KMS-11 (cell line): ENCODE results near the gene MYO3B.

ENCODE experiments used
- H2AFZ ChIP-seq: fragments of 200-600 bp; sonication (generic); 2 replicates; pipeline ENCODE4 v1.6.1; 2016; ENCODE audit warnings: antibody characterized with exemption, mixed run types, low read depth
- H3K27ac ChIP-seq: fragments of 200-600 bp; sonication (generic); 2 replicates; pipeline ENCODE4 v1.6.1; 2016; ENCODE audit warnings: mild to moderate bottlenecking, mixed run types
- H3K27me3 ChIP-seq: fragments of 200-600 bp; sonication (generic); 2 replicates; pipeline ENCODE4 v1.6.1; 2017; ENCODE audit warnings: mild to moderate bottlenecking, low read depth, mixed run types, moderate library complexity; ENCODE audit not compliant: insufficient read depth
- H3K36me3 ChIP-seq: fragments of 200-600 bp; sonication (generic); 2 replicates; pipeline ENCODE4 v1.6.1; 2017; ENCODE audit warnings: mild to moderate bottlenecking, mixed run types; ENCODE audit not compliant: insufficient read depth
- H3K4me1 ChIP-seq: fragments of 200-600 bp; sonication (generic); 2 replicates; pipeline ENCODE4 v1.6.1; 2016; ENCODE audit warnings: mild to moderate bottlenecking, low read depth, mixed run types; ENCODE audit not compliant: poor library complexity, severe bottlenecking
- H3K4me2 ChIP-seq: fragments of 200-600 bp; sonication (generic); 2 replicates; pipeline ENCODE4 v1.7.0; 2016; ENCODE audit warnings: mild to moderate bottlenecking, mixed run types
- H3K4me3 ChIP-seq: fragments of 200-600 bp; sonication (generic); IDR thresholded peaks from 2 replicates; pipeline ENCODE4 v1.6.1; 2017; ENCODE audit warnings: low read depth, low read length, mixed read lengths; ENCODE audit not compliant: insufficient read depth
- H3K79me2 ChIP-seq: fragments of 200-600 bp; sonication (generic); 2 replicates; pipeline ENCODE4 v1.6.1; 2016; ENCODE audit warnings: low read depth, mixed run types; ENCODE audit not compliant: insufficient read depth
- H3K9ac ChIP-seq: fragments of 200-600 bp; sonication (generic); 2 replicates; pipeline ENCODE4 v1.6.1; 2016; ENCODE audit warnings: mild to moderate bottlenecking, mixed run types
- H4K20me1 ChIP-seq: fragments of 200-600 bp; sonication (generic); 2 replicates; pipeline ENCODE4 v1.6.1; 2016; ENCODE audit warnings: mild to moderate bottlenecking, mixed run types; ENCODE audit not compliant: insufficient read depth
- TF ChIP-seq, protein P1 (sequence below): fragments of 200-600 bp; sonication (generic); conservative IDR thresholded peaks from 2 replicates; pipeline ENCODE4 v1.6.1; 2017; ENCODE audit warnings: low read depth, mild to moderate bottlenecking, antibody characterized with exemption, low read length, moderate library complexity, mixed read lengths

Gene MYO3B

DNA sequence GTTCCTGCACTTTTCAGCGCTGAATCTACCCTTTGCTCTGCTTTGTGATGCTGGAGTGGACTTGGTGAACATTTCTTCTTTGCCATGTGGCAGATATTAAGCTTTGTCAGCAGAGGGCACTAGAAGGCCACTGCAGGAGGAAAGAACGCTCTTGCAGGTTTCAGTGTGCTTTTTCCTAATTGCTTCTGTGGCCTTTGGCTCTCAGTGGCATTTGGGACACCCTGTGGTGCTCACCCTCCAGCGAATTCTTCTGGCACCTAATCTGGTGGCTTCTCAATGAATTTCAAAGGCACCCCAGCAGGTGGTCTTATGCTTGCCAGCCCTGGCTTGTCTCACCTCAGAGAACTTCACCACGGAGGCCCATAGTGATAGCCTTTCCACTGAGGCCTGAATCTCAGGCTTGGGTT is 146.7 kb downstream of the MYO3B start:
- Histone ChIP-seq H3K4me1 (no peaks in the 10 kb centered on the region), H3K79me2 (no peaks in the 10 kb centered on the region), H3K9ac (no peak overlapping the region), H3K36me3 (no peaks in the 10 kb centered on the region), H4K20me1 (no peaks in the 10 kb centered on the region), H3K27ac (no peak overlapping the region), H3K4me2 (no peak overlapping the region), H3K4me3 (no peak overlapping the region), H3K27me3 (no peaks in the 10 kb centered on the region), H2AFZ (no peak overlapping the region)
- TF ChIP-seq, protein P1, sequence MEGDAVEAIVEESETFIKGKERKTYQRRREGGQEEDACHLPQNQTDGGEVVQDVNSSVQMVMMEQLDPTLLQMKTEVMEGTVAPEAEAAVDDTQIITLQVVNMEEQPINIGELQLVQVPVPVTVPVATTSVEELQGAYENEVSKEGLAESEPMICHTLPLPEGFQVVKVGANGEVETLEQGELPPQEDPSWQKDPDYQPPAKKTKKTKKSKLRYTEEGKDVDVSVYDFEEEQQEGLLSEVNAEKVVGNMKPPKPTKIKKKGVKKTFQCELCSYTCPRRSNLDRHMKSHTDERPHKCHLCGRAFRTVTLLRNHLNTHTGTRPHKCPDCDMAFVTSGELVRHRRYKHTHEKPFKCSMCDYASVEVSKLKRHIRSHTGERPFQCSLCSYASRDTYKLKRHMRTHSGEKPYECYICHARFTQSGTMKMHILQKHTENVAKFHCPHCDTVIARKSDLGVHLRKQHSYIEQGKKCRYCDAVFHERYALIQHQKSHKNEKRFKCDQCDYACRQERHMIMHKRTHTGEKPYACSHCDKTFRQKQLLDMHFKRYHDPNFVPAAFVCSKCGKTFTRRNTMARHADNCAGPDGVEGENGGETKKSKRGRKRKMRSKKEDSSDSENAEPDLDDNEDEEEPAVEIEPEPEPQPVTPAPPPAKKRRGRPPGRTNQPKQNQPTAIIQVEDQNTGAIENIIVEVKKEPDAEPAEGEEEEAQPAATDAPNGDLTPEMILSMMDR = peak; percentile 75

DNA sequence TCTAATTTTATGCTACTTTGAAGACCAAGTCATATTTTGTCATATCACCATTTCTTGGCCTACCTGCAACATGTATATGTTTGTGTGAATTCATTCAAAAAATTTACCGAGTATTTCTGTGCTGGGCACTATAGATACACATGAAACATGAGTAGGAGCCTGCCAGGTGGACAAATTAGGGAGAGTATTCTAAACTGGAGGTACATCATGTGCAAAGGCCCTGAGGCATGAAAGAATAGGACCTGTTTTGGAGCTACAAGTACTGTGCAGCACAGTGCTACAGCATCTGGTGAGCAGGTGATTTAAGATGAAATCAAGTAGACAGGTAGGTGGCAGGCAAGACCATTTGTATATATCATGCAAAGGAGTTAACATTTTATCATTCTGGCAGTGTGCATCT is 152.9 kb downstream of the MYO3B start:
- Histone ChIP-seq H3K4me2 (no peak overlapping the region), H3K27me3 (no peaks in the 10 kb centered on the region), H3K4me1 (no peaks in the 10 kb centered on the region), H2AFZ (no peak overlapping the region), H3K27ac (no peak overlapping the region), H3K4me3 (no peak overlapping the region), H3K9ac (no peak overlapping the region), H4K20me1 (no peaks in the 10 kb centered on the region), H3K79me2 (no peaks in the 10 kb centered on the region), H3K36me3 (no peaks in the 10 kb centered on the region)
- TF ChIP-seq, protein P1 = no peak

DNA sequence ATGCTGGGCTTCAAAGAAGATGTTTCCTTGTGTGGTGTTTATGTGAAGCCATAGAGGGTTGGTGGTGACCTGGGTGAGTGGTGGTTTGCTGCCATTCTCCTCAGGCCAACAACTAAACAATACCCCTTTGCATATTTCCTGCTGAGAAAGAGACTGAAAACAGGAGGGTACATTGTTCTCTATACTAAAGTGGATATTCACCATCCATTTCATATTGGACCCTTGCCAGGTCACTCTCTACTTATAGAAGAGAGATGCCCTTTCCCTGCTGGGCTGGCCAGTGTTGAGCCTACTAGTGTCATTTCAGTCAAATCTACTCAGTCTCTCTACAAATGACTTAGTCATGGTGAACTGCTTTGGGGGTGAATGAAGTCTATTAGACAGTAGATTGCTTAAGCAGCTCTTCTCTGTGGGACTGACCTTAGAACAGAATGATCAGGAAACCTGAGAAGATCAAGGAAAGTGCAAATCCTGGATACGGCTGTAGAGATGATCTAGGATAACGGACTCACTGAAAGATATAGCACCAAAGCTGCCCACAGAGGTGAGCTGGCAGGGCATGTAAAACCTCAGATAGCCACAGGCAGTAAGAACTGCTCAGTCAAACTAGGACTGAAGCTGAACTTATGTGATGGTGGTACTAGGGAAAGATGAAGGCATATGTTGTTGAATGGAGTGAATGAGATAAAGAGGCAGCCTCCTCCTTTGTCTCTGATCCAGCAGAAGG is 154.9 kb downstream of the MYO3B start:
- no peak overlapping the region for H3K4me2 ChIP-seq
- H3K79me2 ChIP-seq = no peaks in the 10 kb centered on the region
- no peak overlapping the region for H3K9ac ChIP-seq
- H3K36me3 ChIP-seq = no peaks in the 10 kb centered on the region
- no peaks in the 10 kb centered on the region for H4K20me1 ChIP-seq
- H2AFZ ChIP-seq = no peak overlapping the region
- H3K27ac ChIP-seq = no peak overlapping the region
- TF ChIP-seq, protein P1 = no peak
- H3K4me3 ChIP-seq = no peak overlapping the region
- H3K27me3 ChIP-seq = no peaks in the 10 kb centered on the region
- no peaks in the 10 kb centered on the region for H3K4me1 ChIP-seq

DNA sequence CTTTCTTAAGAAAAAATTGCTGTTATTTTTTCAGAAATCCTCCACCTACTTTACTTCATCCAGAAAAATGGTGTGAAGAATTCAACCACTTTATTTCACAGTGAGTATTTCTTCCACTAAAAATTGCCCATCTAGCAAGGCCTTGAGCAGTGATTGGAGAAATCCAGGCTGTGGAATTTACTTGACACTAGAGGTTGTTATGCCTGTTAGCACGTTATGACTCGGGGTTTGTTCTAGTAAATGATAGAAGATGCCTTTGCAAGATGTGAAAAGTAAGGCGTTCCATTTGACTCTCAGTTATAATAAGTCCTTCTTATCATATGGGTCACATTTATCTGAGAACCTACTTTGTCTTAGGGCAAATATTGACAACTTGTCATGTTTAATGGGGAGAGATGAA is 157.4 kb downstream of the MYO3B start:
- H3K27ac ChIP-seq = no peak overlapping the region

More for the DNA sequence above, 157.4 kb downstream of the MYO3B start:
- H3K27me3 ChIP-seq = no peaks in the 10 kb centered on the region
- no peaks in the 10 kb centered on the region for H4K20me1 ChIP-seq
- H2AFZ ChIP-seq = no peak overlapping the region
- H3K36me3 ChIP-seq = no peaks in the 10 kb centered on the region
- TF ChIP-seq, protein P1 = no peak
- no peak overlapping the region for H3K4me3 ChIP-seq
- no peaks in the 10 kb centered on the region for H3K4me1 ChIP-seq
- H3K79me2 ChIP-seq = no peaks in the 10 kb centered on the region
- H3K9ac ChIP-seq = no peak overlapping the region
- H3K4me2 ChIP-seq = no peak overlapping the region
